Keratinocyte (primary cell): ENCODE measurements around the gene AQP2.

Source experiments
- CTCF ChIP-seq, 3 experiments: IDR thresholded peaks in 1 of 3; conservative IDR thresholded peaks in 1 of 3; optimal IDR thresholded peaks in 1 of 3; 2 replicates in 2 of 3; 3 replicates in 1 of 3; pipeline versions ENCODE3 to v1.5.1; 2011; ENCODE audit warnings: low read length in 3 of 3, mild to moderate bottlenecking in 3 of 3, moderate library complexity in 2 of 3, control low read depth in 1 of 3, inconsistent platforms in 1 of 3; ENCODE audit not compliant: insufficient read depth in 2 of 3; ENCODE audit errors: extremely low read depth in 1 of 3
- EZH2 ChIP-seq: IDR thresholded peaks from one replicate; pipeline ENCODE4 v1.6.1; 2012; ENCODE audit warnings: inconsistent platforms, mild to moderate bottlenecking, low read length, moderate library complexity

- TF ChIP-seq EZH2 (no peak), CTCF (optimal IDR thresholded peaks at IDR 0.05 in 1 of 3, IDR thresholded peaks at IDR 0.05 in 1 of 3, conservative IDR thresholded peaks at IDR 0.05 in 1 of 3; ENCODE audit: extremely low read depth in 1 of 3, insufficient read depth in 2 of 3, low read length in 3 of 3) (no peak)
Measured at GRCh38 chr12:49937639-49938300, 12.8 kb upstream of the AQP2 start.
